Renal cortex interstitium (tissue), 11 donors: ENCODE results near the gene MAD2L1BP. TPM values are rescaled to one million over a fixed set of nuclear protein-coding genes. Genes with fewer than 3 reads are reported as not detected.
"Not testable (repeated sequence)": the region's sequence is repeated elsewhere in the genome, so short reads cannot be mapped to it uniquely, and the experiment has no call there.

Experiments
- DNase-seq, 11 donors: peaks; one replicate each; pipeline ENCODE4 v3.0.0-alpha.2; 2013; ENCODE audit warnings: low read depth in 9 of 11, low spot score in 4 of 11; ENCODE audit errors: extremely low read depth in 1 of 11
- polyA plus RNA-seq, 3 donors: library from polyadenylated mRNA; unstranded; fragments of 120-200 nt; gene quantifications; one replicate each; pipeline ENCODE4 v1.2.1, GENCODE V29; 2013; ENCODE audit not compliant: insufficient read length in 3 of 3

The MAD2L1BP gene
- polyA plus RNA-seq, 3 donors = 25.4 to 27.9 (median 25.5) TPM

GRCh38 chr6:43621078-43621835 is 14.4 kb upstream of the MAD2L1BP start:
- no peak for DNase-seq

- DNase-seq = no peak
These were observed 13.8 kb upstream of the MAD2L1BP start for GRCh38 chr6:43621836-43622180.

DNA sequence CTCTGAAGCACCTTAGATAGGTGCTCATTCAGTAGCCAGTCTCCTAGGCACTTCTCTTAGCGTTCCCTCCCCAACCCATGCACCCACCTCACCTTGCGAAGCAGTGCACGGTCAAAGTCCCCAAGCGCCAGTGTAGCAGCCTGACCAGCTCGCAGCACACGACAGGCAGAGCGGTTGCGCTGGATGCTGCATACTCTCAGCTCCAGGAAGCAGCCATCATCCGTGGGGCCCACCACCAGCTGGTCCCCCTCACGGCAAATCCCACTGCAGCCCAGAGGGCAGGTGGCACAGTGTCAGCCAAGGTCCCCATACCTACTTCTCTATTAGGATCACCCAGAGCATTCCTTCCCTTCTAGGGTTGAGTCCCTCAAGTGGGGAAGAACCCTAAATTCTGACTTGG is 13.1 kb upstream of the MAD2L1BP start:
- DNase-seq = no peak

- no peak for DNase-seq
These were observed 11.5 kb upstream of the MAD2L1BP start for GRCh38 chr6:43623880-43624785.

DNA sequence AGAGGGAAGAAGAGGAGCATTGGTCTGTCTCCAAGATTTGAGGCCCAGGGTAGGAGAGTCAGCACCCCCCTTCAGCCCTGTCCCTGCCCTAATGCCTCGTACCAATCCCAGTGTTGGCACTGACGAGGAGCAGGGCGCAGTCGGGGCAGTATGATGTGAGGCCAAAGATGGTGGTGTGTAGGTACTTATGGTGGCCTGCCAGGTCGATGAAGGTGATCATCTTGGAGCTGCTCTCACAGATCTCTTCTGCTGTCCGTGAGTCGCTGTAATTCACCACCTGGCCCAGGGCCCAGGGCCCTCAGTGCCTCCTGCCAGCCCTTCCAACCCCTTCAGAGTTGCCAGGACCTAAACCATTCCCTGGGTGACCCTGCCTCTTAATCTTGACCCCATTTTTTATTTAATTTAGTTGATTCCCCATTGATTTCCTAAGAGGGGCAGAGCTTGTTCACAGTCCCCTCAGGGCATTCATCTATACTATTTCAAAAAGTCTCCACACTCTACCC is 10.8 kb upstream of the MAD2L1BP start:
- no peak for DNase-seq

DNA sequence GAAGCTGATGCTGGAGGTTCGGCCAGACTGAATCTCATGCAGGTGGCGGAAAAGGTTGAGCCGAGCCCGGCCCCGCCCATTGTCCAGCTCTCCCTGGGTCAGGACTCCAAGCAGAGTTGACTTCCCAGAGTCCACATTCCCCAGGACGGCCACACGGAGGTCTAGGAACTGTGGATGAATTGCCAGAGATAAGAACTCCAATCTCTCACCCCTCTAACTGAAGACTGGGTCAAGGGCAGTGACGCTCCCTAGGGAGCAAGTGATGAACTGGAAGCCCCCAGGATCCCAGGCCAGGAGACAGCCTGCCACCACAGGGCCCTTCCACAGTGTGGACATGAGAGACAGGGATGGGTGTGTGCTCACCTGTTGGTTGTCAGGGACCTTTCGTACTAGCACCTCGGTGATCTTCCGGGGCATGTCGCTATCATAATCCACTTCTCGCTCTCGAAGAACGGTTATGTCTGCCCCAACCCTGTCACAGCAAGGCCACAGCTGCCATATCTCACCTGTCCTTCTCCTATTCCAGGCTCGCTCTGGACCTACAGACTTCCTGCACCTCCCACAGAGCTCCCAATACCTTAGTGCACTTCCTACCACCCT is 10.1 kb upstream of the MAD2L1BP start:
- no peak for DNase-seq

GRCh38 chr6:43627008-43627825 is 8.4 kb upstream of the MAD2L1BP start:
- DNase-seq = peak in 5 of 11 donors; percentile 20 to 55 (median 48)

DNA sequence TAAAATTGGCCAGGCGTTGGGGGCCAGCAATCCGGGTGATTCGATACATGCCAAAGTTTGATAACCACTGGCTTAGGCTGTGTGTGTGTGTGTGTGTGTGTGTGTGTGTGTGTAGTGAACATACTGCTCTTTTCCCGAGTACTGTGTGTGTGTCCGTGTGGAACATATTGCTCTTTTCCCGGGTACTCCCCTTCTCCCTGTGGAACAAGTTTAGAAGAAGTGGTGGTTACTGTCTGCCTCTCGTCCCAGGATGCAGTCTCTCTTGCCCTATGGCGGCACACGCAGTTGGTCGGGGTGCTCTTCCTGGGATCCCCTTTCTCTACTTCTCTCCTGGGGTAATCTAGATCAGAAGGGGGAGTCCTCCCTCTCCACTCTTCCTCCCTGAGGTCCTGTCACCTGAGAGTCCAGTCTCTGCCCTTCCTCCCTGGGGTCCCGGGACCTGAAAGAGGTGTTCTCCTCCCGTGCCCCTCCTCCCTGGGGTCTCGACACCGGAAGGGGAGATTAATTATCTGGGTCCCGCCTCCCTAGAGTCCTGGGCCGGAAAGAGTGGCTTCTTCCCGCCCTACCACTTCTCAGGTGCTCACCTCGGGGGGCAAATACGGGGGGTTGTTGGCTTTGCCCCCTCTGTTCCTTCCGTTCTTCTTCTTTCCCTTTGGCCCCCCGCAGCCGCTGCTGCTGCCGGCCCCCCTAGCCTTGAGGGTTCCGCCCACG is 7.1 kb upstream of the MAD2L1BP start:
- peak in 8 of 11 donors; percentile 29 to 71 (median 56) for DNase-seq

GRCh38 chr6:43629104-43629504 is 6.5 kb upstream of the MAD2L1BP start, which contains the start of gene GTPBP2:
Gene GTPBP2 (minus strand): TSS chr6:43629264. CDS start chr6:43629162, 102 bp downstream.
- peak; percentile 94 to 99 (median 98) for DNase-seq

- peak; percentile 89 to 98 (median 94) for DNase-seq
These were observed 5.9 kb upstream of the MAD2L1BP start for GRCh38 chr6:43629505-43630300.

DNA sequence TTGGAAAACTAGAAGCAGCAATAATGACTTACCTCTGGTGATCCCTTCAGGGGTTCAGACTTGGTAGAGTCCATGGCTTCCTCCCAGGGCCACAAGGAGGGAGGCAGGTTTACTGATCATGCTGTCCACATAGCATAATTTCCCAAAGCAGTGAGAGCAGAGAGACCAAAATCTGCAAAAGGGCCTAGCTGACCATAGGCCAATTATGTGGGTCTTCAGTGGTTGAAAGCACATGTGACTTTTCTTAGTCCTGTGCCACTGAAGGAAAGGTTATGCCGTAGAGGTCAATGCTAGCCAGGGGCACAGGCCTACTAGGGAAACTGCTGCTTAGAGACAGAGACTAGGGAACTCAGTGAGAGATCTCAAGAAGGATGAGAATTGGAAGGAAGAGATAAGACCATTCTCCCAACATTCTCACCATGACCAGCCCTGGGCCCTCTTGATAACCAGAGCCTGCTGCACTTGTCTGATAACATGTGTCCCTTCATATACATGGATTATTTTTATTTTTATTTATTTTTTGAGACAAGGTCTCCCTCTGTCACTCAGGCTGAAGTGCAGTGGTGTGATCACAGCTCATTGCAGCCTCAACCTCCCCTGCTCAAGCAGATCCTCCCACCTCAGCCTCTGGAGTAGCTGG is 4.5 kb upstream of the MAD2L1BP start:
- no peak for DNase-seq

- DNase-seq = not testable (repeated sequence)
These were observed 2.6 kb upstream of the MAD2L1BP start for GRCh38 chr6:43633002-43633401.

DNA sequence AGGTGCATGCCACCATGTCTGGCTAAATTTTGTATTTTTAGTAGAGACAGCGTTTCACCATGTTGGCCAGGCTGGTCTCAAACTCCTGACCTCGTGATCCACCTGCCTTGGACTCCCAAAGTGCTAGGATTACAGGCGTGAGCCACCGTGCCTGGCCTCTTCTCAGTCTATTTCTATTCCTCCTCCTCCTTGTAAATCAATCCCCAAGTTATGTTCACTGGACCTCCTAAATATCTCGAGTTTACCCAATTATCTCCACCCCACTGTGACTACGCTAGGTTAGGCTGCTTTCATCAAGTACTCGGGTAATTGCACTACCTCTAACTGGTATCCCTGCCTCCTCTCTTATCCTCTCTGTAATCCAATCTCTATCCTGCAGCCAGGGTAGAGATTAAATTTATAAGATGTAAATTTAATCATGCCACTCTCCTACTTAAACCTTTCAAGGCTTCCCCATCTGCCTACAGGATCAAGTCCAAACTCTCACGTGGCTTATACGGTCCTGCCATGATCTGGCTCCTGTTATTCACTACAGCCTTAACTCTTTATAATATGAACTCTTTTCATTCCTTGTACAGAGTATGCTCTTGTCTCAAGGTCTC is 837 bp upstream of the MAD2L1BP start:
- no peak for DNase-seq

DNA sequence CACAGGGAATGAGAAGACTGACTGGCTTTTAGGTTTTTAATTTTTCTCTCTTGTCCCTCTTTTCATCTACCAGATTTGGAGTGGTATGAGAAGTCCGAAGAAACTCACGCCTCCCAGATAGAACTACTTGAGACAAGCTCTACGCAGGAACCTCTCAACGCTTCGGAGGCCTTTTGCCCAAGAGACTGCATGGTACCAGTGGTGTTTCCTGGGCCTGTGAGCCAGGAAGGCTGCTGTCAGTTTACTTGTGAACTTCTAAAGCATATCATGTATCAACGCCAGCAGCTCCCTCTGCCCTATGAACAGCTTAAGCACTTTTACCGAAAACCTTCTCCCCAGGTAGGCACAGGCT is 644 bp downstream of the MAD2L1BP start:
- no peak for DNase-seq

GRCh38 chr6:43639984-43640800 is 4.6 kb downstream of the MAD2L1BP start:
- DNase-seq = no peak
